ENCODE data around the gene MUCL1.

DNA sequence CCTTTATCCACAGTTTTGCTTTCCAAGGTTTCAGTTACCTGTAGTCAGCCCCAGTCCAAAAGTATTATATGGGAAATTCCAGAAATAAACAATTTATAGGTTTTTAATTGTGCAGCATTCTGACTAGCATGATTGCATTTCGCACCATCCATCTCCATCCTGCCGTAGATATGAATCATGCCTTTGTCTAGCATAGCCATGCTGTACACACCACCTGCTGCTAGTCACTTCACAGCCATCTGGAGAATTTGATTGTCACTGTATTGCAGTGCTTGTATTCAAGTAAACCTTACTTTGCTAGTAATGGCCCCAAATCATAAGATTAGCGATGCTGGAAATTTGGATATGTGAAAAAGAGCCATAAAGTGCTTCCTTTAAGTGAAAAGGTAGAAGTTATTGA, 36.0 kb downstream of the MUCL1 start:
- TF ChIP-seq CTCF (IDR thresholded peaks at IDR 0.05) = no peak
- TF ChIP-seq POLR2AphosphoS5 (IDR thresholded peaks at IDR 0.05) = no peak
